Measurements from ENCODE around the gene HABP2. TPM values are rescaled to one million over a fixed set of nuclear protein-coding genes. Genes with fewer than 3 reads are reported as not detected.

HABP2 gene
- total RNA-seq, 1 experiment from 2014 or later = 0.59 TPM

GRCh38 chr10:113524539-113525490, 28.0 kb upstream of the HABP2 start:
- BruUV-seq (replicated peaks) = no TSS peak
- peaks cover 65% of the 10 kb centered on the region for H3K27me3 Mint-ChIP-seq (ENCODE audit: unreplicated experiment)
- TF ChIP-seq, protein P1, sequence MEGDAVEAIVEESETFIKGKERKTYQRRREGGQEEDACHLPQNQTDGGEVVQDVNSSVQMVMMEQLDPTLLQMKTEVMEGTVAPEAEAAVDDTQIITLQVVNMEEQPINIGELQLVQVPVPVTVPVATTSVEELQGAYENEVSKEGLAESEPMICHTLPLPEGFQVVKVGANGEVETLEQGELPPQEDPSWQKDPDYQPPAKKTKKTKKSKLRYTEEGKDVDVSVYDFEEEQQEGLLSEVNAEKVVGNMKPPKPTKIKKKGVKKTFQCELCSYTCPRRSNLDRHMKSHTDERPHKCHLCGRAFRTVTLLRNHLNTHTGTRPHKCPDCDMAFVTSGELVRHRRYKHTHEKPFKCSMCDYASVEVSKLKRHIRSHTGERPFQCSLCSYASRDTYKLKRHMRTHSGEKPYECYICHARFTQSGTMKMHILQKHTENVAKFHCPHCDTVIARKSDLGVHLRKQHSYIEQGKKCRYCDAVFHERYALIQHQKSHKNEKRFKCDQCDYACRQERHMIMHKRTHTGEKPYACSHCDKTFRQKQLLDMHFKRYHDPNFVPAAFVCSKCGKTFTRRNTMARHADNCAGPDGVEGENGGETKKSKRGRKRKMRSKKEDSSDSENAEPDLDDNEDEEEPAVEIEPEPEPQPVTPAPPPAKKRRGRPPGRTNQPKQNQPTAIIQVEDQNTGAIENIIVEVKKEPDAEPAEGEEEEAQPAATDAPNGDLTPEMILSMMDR (IDR thresholded peaks at IDR 0.05; ENCODE audit: unreplicated experiment) = no peak
- no peaks in the 10 kb centered on the region for H3K36me3 Mint-ChIP-seq (ENCODE audit: insufficient read depth, unreplicated experiment)
- H3K9me3 Mint-ChIP-seq (ENCODE audit: low read depth, unreplicated experiment) = no peaks in the 10 kb centered on the region
- H3K4me1 Mint-ChIP-seq (ENCODE audit: low read depth, unreplicated experiment) = no peaks in the 10 kb centered on the region
- H3K4me3 Mint-ChIP-seq (ENCODE audit: low read depth, unreplicated experiment) = no peak overlapping the region
- intact Hi-C loops (cut with micrococcal nuclease; ENCODE audit: unreplicated experiment) = loop anchor here (5.0 kb wide), 1 partner anchor 1048 kb away; no protein-coding TSS in a partner anchor
- no peak for DNase-seq
- no peak overlapping the region for H3K27ac Mint-ChIP-seq (ENCODE audit: unreplicated experiment)
- CTCF ChIA-PET = interaction anchor here (1.0 kb wide), 1 partner anchor 39 kb away, joined by 5 read pairs; no protein-coding TSS in a partner anchor

DNA sequence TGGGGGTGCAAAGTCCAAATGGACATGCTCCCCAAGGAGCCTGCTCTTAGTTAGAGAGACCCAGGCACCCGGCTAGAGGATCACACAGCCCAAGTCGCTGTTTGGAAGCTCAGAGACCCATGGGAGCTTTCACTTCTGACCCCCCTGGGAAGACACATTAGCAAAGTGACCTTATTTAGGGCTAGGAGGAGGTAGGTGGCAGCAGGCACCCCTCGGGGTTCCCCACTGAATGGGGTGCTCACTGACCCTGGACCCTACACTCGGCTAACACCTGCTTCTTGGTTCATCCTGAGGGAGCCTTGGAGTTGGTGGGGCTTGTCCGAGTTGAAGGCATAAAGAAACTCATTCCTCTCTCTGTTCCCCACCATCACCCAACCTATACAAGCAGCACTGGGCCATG, 27.1 kb upstream of the HABP2 start:
- DNase-seq = no peak
- H3K27me3 Mint-ChIP-seq (ENCODE audit: unreplicated experiment) = peaks cover 65% of the 10 kb centered on the region
- CTCF ChIA-PET = interaction anchor here (0.6 kb wide), 1 partner anchor 706 kb away, joined by 4 read pairs; no protein-coding TSS in a partner anchor
- TF ChIP-seq, protein P1 (IDR thresholded peaks at IDR 0.05; ENCODE audit: unreplicated experiment) = no peak
- no peaks in the 10 kb centered on the region for H3K36me3 Mint-ChIP-seq (ENCODE audit: insufficient read depth, unreplicated experiment)
- intact Hi-C loops (cut with micrococcal nuclease; ENCODE audit: unreplicated experiment) = no loop called here
- H3K4me3 Mint-ChIP-seq (ENCODE audit: low read depth, unreplicated experiment) = no peak overlapping the region
- H3K4me1 Mint-ChIP-seq (ENCODE audit: low read depth, unreplicated experiment) = no peaks in the 10 kb centered on the region
- no TSS peak for BruUV-seq (replicated peaks)
- H3K27ac Mint-ChIP-seq (ENCODE audit: unreplicated experiment) = no peak overlapping the region
- no peaks in the 10 kb centered on the region for H3K9me3 Mint-ChIP-seq (ENCODE audit: low read depth, unreplicated experiment)

DNA sequence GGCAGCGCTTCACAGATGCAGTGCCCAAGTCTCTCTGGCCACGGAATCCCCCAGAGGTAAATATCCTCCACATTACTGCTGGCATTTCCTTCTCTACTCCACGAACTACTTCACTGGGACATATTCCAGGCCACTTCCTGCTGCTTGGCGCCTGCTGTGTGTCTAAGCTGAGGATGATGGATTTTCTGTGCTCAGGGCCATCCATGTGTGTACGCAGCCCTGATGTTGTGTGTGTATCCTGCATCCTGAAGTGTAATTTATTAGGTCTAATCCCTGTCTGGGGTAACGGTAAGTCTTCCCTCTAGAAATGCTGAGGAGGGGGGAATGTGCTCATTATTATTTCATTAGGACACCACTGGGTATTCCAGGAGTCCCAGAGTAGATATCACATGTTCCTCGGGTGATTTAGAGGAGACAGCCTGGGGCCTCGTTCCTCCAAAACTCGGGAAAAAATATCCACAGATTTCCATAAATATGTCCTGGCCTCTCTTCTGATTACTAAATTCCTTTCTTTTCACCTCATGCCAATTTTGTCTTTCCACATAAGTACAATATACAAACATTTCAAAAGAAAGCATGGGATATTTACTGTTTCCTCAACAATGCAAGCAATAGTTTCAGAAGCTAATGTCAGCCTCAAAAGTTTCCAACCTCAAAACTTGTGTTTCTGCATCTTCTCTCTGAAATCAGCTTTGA, 25.5 kb upstream of the HABP2 start:
- CTCF ChIA-PET = no interaction called here
- H3K4me3 Mint-ChIP-seq (ENCODE audit: low read depth, unreplicated experiment) = no peak overlapping the region

DNA sequence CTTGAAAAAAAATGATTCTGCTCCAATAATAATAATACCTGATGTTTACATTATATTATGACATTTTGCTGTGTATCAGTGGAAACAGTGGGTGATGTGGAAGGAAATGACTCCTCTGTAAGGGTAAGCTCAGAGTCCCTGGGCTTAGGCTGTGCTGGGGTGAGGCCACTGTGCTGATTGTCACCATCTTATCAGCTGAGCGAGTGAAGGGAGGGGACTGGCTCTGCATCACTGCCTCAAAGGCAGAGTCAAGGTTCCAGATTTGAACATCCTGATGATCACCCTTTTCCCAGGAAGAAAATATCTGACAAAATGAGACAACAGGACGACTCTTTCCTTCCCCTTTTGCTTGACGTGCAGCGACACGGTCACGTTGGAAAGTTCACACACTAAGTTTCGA, 24.0 kb upstream of the HABP2 start:
- DNase-seq = no peak
- no peaks in the 10 kb centered on the region for H3K4me1 Mint-ChIP-seq (ENCODE audit: low read depth, unreplicated experiment)
- TF ChIP-seq, protein P1 (IDR thresholded peaks at IDR 0.05; ENCODE audit: unreplicated experiment) = no peak
- H3K27me3 Mint-ChIP-seq (ENCODE audit: unreplicated experiment) = peaks cover 59% of the 10 kb centered on the region
- H3K36me3 Mint-ChIP-seq (ENCODE audit: insufficient read depth, unreplicated experiment) = no peaks in the 10 kb centered on the region
- no peak overlapping the region for H3K4me3 Mint-ChIP-seq (ENCODE audit: low read depth, unreplicated experiment)
- no peak overlapping the region for H3K27ac Mint-ChIP-seq (ENCODE audit: unreplicated experiment)
- H3K9me3 Mint-ChIP-seq (ENCODE audit: low read depth, unreplicated experiment) = no peaks in the 10 kb centered on the region
- BruUV-seq (replicated peaks) = no TSS peak
- intact Hi-C loops (cut with micrococcal nuclease; ENCODE audit: unreplicated experiment) = no loop called here
- CTCF ChIA-PET = no interaction called here

More for the DNA sequence above, 25.5 kb upstream of the HABP2 start:
- no peak for DNase-seq
- H3K36me3 Mint-ChIP-seq (ENCODE audit: insufficient read depth, unreplicated experiment) = no peaks in the 10 kb centered on the region
- no peaks in the 10 kb centered on the region for H3K9me3 Mint-ChIP-seq (ENCODE audit: low read depth, unreplicated experiment)
- H3K27me3 Mint-ChIP-seq (ENCODE audit: unreplicated experiment) = peaks cover 59% of the 10 kb centered on the region
- intact Hi-C loops (cut with micrococcal nuclease; ENCODE audit: unreplicated experiment) = no loop called here
- no peak overlapping the region for H3K27ac Mint-ChIP-seq (ENCODE audit: unreplicated experiment)
- no peaks in the 10 kb centered on the region for H3K4me1 Mint-ChIP-seq (ENCODE audit: low read depth, unreplicated experiment)
- BruUV-seq (replicated peaks) = no TSS peak
- TF ChIP-seq, protein P1 (IDR thresholded peaks at IDR 0.05; ENCODE audit: unreplicated experiment) = no peak

All from Calu3 (cell line).